ENCODE results near the gene C19orf47. TPM values are rescaled to one million over a fixed set of nuclear protein-coding genes. Genes with fewer than 3 reads are reported as not detected.

Gene C19orf47
- total RNA-seq, 1 donor from 2014 or later, result 25.8 TPM

DNA sequence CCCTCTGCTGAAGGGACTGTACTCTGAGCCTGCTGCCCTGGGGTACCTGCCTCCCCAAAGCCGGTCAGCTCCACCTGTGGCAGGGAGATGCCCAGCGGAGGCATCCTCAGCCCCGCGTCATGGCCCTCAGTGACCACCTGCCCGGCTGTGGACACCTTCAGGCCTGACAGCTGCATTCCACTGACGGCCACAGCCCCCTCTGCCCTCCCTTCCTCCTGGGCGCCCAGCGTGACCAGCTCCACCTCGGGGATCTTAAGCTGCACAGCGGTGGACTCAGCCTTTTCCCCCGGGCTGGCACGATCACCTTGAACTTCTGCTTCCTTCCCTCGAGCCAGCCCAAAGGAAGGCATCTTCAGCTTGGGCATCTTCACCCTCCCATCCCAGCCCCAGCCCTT lies 46.6 kb upstream of the C19orf47 start:
- TF ChIP-seq, protein P1, sequence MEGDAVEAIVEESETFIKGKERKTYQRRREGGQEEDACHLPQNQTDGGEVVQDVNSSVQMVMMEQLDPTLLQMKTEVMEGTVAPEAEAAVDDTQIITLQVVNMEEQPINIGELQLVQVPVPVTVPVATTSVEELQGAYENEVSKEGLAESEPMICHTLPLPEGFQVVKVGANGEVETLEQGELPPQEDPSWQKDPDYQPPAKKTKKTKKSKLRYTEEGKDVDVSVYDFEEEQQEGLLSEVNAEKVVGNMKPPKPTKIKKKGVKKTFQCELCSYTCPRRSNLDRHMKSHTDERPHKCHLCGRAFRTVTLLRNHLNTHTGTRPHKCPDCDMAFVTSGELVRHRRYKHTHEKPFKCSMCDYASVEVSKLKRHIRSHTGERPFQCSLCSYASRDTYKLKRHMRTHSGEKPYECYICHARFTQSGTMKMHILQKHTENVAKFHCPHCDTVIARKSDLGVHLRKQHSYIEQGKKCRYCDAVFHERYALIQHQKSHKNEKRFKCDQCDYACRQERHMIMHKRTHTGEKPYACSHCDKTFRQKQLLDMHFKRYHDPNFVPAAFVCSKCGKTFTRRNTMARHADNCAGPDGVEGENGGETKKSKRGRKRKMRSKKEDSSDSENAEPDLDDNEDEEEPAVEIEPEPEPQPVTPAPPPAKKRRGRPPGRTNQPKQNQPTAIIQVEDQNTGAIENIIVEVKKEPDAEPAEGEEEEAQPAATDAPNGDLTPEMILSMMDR (IDR thresholded peaks at IDR 0.05; ENCODE audit: partially characterized antibody, unreplicated experiment), result no peak
- H3K4me1 Mint-ChIP-seq (ENCODE audit: low read depth, unreplicated experiment), result peaks cover 6% of the 10 kb centered on the region
- peaks cover 19% of the 10 kb centered on the region for H3K9me3 Mint-ChIP-seq (ENCODE audit: unreplicated experiment)
- H3K27me3 Mint-ChIP-seq (ENCODE audit: unreplicated experiment), result peaks cover 11% of the 10 kb centered on the region
- H3K27ac Mint-ChIP-seq (ENCODE audit: unreplicated experiment), result no peak overlapping the region
- no peak overlapping the region for H3K4me3 Mint-ChIP-seq (ENCODE audit: unreplicated experiment)
- DNase-seq, result no peak
- H3K36me3 Mint-ChIP-seq (ENCODE audit: unreplicated experiment), result peaks cover 8% of the 10 kb centered on the region

DNA sequence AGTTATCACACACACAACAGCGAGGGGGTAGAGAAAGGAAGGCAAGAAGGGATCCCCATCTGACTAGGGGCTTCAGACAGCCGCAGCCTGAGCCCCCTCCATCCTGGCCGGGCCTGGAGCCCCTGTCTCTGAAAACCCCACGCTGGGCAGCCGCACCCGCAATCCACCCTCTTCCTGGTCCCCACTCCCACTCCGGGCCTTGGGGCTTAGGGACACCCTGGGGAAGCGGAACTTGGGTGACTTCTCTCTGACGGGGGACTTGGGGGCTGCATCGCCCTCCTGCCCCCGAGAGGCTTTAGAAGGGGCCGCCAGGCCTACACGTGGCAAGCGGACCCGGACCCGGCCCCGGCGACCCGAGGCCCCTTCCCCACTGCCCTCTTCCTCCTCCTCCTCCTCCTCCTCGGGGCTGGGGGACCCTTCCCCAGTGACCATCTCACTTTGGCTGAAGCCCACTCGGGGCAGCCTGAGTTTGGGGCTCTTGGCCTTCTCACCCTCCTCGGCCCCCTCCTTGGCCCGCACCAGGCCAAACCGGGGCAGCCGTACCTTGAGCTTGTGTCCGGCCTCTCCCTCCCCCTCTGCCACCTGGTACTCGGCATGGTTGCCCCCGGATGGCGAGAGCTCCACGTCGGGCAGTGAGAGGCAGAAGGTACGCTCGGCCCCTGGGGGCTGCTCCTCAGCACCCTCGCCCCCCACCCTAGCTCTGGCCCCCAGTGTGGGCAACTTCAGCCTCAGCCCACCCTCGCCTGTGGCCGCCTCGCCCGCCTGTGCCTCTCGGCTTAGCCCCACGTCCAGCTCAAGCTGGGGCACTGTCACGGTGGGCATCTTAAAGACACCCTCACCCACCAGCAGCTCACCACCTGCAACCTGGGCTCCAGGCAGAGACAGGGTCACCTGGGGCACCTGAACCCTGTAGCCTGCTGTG lies 46.0 kb upstream of the C19orf47 start:
- no peak overlapping the region for H3K27ac Mint-ChIP-seq (ENCODE audit: unreplicated experiment)
- peaks cover 5% of the 10 kb centered on the region for H3K27me3 Mint-ChIP-seq (ENCODE audit: unreplicated experiment)
- peaks cover 15% of the 10 kb centered on the region for H3K9me3 Mint-ChIP-seq (ENCODE audit: unreplicated experiment)
- peaks cover 3% of the 10 kb centered on the region for H3K4me1 Mint-ChIP-seq (ENCODE audit: low read depth, unreplicated experiment)
- DNase-seq, result no peak
- H3K36me3 Mint-ChIP-seq (ENCODE audit: unreplicated experiment), result peaks cover 3% of the 10 kb centered on the region
- H3K4me3 Mint-ChIP-seq (ENCODE audit: unreplicated experiment), result no peak overlapping the region
- TF ChIP-seq, protein P1 (IDR thresholded peaks at IDR 0.05; ENCODE audit: partially characterized antibody, unreplicated experiment), result no peak

DNA sequence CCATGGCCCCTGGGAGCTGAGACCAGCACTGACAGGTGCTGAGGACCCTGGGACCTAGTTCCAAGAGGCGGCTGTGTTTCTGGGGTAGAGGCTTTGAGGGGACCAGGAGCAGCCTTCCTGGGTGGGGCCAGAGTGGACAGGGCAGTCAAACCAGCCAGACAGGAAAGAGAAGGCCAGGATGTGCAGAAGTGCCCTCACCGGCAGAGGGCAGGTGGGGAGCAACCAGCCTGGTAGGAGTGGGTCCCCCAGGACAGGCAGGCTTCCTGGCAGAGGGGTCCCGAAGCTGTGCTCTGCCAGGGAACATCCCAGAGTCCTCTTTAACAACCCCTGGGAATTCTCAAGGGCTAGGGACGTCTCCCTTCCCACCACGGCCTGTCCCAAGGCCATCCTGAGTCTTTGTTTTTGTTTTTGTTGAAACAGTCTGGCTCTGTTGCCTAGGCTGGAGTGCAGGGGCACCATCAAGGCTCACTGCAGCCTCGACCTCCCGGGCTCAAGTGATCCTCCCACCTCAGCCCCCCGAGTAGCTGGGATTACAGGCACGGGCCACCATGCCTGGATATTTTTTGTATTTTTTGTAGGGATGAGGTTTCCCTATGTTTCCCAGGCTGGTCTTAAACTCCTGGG lies 44.8 kb upstream of the C19orf47 start:
- Mint-ChIP-seq H3K4me3 (ENCODE audit: unreplicated experiment) (no peak overlapping the region), H3K9me3 (ENCODE audit: unreplicated experiment) (peaks cover 15% of the 10 kb centered on the region), H3K36me3 (ENCODE audit: unreplicated experiment) (no peaks in the 10 kb centered on the region), H3K27ac (ENCODE audit: unreplicated experiment) (no peak overlapping the region), H3K4me1 (ENCODE audit: low read depth, unreplicated experiment) (no peaks in the 10 kb centered on the region), H3K27me3 (ENCODE audit: unreplicated experiment) (peaks cover 2% of the 10 kb centered on the region)
- DNase-seq, result no peak
- TF ChIP-seq, protein P1 (IDR thresholded peaks at IDR 0.05; ENCODE audit: partially characterized antibody, unreplicated experiment), result no peak

DNA sequence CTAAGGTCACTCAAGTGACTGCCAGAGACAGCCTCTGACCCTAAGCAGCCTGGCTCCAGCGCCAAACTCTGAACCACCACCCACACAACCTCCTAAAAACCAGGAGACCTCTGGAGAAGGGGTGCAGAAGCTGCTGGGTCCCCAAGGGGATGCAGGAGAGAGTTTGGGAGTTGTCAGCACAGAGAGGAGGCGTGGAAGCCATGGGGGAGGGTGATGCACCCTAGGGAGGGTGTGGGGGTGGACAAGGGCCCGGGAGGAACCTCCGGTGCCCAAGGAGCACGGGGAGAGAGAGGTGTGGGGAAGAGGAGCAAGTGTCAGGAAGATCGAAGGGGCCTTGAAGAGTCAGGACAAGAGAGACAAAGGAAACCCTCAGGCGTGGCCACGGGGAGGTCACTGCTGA lies 43.9 kb upstream of the C19orf47 start:
- Mint-ChIP-seq H3K36me3 (ENCODE audit: unreplicated experiment) (no peaks in the 10 kb centered on the region), H3K9me3 (ENCODE audit: unreplicated experiment) (peaks cover 15% of the 10 kb centered on the region), H3K27me3 (ENCODE audit: unreplicated experiment) (peaks cover 3% of the 10 kb centered on the region), H3K4me3 (ENCODE audit: unreplicated experiment) (no peak overlapping the region), H3K4me1 (ENCODE audit: low read depth, unreplicated experiment) (no peaks in the 10 kb centered on the region), H3K27ac (ENCODE audit: unreplicated experiment) (no peak overlapping the region)
- no peak for DNase-seq
- TF ChIP-seq, protein P1 (IDR thresholded peaks at IDR 0.05; ENCODE audit: partially characterized antibody, unreplicated experiment), result no peak
